GM19455 (cell line): ENCODE measurements around the gene CEACAM8.
"Not testable (repeated sequence)": the region's sequence is repeated elsewhere in the genome, so short reads cannot be mapped to it uniquely, and the experiment has no call there.

Experiments used
- ATAC-seq: cut with Tn5 transposase; IDR thresholded peaks from one replicate; pipeline ENCODE4 v1.9.1; 2021; ENCODE audit not compliant: unreplicated experiment

CEACAM8 gene

DNA sequence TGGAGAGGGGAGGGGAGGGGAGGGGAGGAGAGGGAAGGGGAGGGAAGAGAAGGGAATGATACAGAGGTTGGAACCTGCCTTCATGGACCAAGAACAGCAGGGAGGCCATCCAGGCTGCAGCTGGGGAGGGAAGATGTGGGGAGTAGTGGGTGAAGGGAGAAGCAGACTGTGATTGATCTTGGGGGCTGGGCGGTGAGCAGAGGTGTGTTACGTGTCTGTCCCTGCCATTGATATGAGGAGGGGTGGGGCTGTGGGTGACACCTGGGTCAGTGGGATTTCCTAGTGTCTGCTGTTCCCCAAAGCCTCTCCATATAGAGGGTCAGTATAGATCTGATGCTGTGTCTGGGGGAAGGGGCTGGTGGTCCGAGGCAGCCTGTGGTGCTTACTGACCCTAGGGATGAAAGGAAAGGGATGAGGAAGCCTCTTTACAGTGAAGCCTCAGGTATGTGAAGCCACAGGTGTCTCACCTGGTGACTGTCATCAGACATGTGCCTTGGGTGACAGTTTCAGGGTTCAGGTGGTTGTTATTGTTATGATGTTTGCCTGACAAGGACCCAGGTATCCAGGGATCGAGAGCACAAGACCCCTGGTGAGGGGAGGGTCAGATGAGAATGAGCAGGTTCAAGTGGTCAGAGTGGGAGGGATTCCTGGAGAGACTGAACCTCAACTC lies 47.8 kb downstream of the CEACAM8 start:
- no peak for ATAC-seq

DNA sequence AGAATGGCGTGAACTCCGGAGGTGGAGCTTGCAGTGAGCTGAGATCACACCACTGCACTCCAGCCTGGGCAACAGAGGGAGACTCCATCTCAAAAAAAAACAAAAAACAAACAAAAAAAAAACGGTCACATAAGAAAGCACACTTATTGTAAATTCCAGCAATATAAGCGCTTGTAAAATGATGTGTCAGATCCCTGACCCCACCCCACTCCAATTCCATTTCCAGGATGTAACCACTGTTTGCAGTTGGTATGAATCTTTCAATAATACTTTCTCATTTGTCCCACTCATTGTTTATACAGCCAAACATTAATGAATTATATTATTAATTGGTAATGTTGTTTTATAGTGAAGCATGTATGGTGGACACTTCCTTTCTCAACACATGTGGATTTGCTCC lies 50.6 kb downstream of the CEACAM8 start:
- no peak for ATAC-seq

DNA sequence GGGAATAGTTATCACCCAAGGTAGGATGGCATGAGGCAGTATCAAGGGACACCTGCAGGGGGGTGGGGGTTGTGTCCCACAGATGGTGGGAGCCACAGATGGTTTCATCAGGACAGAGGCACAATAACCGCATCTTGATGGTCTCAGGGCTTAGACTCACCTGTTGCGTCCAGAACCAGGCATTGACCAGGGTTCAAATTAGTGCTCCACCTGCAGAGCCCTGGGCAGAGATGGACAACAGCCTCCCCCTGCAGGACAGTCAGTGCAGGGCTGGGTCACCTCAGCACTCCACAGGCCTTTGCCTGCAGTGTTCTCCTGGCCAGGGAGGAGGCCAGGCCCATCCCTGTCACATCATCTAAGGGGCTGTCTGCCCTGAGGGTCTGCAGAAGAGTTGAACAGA lies 51.9 kb downstream of the CEACAM8 start:
- no peak for ATAC-seq

DNA sequence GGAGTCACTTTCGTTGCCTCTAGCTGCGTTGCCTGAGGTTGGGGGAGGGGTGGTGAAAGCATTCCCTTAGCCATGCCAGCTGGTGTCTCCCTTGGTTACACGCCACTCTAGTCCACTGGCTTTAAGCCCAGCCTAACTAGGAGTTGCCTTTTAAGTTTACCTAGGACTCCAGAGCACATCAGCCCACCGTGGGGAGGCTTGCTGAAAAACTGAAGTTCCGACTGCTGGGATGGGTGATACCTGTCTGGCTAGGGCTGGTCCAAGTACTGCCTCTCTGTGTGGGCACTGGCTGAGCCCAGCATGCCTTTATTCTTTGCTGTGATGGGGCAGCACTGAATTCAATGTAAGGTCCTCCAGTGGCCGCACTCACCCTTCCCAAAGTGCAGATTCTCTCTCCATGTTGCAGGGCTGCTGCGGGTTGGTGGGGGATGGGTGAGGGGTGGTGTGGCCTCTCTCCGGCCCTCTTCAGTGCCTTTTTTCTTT lies 54.6 kb downstream of the CEACAM8 start:
- no peak for ATAC-seq

DNA sequence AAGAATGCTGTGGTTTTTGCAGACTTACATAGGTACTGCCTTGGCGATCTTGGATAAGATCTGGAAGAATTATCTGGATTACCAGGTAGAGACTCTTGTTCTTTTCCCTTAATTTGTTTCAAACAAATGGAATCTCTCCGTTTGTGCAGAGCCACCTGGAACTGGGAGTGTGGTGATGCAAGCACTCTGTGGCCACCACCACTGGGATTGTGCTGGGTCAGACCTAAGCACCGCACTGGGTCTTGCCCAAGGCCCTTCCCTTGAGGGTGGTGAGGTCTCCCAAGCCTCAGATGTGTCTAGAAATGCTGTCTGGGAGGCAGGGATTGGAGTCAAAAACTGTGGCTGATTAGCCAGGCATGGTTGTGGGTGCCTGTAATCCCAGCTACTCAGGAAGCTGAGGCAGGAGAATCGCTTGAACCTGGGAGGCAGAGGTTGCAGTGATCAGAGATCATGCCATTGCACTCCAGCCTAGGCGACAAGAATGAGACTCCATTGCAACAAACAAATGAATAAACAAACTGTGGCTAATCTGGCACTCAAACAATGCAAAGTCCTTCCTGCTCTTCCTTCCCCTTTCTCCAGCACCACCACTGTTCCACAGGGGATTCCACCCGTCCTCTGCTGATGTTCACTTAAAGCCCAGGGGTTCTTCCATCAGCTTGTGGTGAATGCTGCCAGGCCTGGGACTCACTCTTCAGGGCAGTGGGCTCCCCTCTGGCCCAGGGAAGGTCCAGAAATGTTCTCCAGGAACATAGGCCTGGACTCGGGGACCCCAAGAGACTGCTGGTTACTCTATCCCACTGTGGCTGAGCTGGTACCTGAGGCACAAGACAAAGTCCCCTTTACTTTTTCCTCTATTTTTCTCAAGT lies 55.6 kb downstream of the CEACAM8 start:
- ATAC-seq: no peak

DNA sequence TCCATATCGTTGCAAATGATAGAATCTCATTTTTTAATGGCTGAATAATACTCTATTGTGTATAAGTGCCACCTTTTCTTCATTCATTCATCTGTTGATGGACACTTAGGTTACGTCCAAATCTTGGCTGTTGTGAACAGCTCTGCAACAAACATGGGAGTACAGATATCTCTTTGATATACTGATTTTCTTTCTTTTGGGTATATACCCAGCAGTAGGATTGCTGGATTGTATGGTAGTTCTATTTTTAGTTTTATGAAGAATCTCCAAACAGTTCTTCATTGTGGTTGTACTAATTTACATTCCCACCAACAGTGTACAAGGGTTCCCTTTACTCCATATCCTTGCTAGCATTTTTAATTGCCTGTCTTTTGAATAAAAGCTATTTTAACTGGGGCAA lies 59.4 kb downstream of the CEACAM8 start:
- ATAC-seq: not testable (repeated sequence)

DNA sequence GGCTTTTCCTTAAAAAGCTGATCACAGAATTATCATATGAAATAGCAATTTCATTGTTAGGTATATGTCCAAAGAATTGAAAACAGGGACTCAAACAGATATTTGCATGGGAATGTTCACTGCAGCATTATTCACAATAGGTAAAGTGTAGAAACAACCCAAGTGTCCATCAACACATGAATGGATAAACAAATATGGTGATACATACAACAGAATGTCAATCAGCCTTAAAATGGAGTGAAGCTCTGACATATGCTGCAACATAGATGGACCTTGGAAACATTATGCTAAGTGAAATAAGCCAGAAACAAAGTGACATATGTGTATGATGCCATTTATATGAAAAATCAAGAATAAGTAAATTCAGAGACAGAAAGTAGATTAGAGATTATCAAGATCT lies 60.3 kb downstream of the CEACAM8 start:
- ATAC-seq: no peak

DNA sequence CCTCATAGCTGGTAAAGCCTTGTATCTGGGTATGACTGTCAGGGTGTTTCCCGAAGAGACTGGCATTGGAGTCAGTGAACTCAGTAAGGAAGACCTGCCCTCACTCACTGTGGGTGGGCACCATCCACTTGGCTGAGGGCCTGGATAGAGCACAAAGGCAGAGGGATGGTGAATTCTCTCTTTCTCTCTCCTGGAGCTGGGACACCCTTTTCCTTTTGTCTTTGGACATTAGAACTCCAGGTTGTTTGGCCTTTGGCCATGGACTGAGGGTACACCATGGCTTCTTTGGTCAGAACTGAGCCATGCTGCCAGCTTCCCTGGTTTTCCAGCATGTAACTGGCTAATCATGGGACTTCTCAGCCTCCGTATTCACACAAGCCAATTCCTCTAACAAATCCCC lies 61.8 kb downstream of the CEACAM8 start:
- ATAC-seq: no peak

DNA sequence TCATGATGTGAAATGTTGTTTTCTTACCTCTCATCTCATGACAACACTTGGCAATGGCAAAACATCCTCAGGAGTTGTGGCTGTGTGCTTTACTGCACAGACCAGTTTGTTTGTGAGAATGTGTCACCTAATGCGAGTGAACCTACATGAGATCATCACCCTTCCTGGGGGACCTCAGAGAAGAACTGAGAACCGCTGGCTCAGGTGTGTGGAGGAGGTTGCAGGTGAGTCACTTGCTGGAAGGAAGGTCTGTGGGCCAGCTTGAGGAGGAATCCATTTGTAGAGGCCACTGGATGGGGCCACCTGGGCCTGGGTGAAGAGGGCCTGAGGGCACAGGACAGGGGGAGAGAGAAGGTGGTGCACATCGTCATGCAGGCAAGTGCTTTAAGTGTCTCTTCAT lies 63.4 kb downstream of the CEACAM8 start:
- ATAC-seq: no peak
